Measurements from ENCODE around the gene ADAM8.

The ADAM8 gene

GRCh38 chr10:133281628-133282372 is 5.1 kb upstream of the ADAM8 start:
- DNase-seq (ENCODE audit: low spot score), result no peak

- no peak for DNase-seq (ENCODE audit: low spot score)
Observed at GRCh38 chr10:133281084-133281483, 4.4 kb upstream of the ADAM8 start.

- no peak for DNase-seq (ENCODE audit: low spot score)
Observed at GRCh38 chr10:133280391-133281059, 3.9 kb upstream of the ADAM8 start.

GRCh38 chr10:133279326-133280226 is 2.9 kb upstream of the ADAM8 start:
- no peak for DNase-seq (ENCODE audit: low spot score)

GRCh38 chr10:133278577-133279265 is 2.1 kb upstream of the ADAM8 start:
- DNase-seq (ENCODE audit: low spot score), result no peak

- DNase-seq (ENCODE audit: low spot score), result no peak
Observed at GRCh38 chr10:133277993-133278576, 1.4 kb upstream of the ADAM8 start.

- DNase-seq (ENCODE audit: low spot score), result no peak
Observed at GRCh38 chr10:133277277-133277992, 767 bp upstream of the ADAM8 start.

GRCh38 chr10:133276100-133276434 is 601 bp downstream of the ADAM8 start:
- DNase-seq (ENCODE audit: low spot score), result no peak

GRCh38 chr10:133275684-133276092 is 980 bp downstream of the ADAM8 start:
- DNase-seq (ENCODE audit: low spot score), result no peak

GRCh38 chr10:133274751-133275683 is 1.7 kb downstream of the ADAM8 start:
- no peak for DNase-seq (ENCODE audit: low spot score)

GRCh38 chr10:133273534-133274143 is 3.0 kb downstream of the ADAM8 start:
- DNase-seq (ENCODE audit: low spot score), result no peak

- no peak for DNase-seq (ENCODE audit: low spot score)
Observed at GRCh38 chr10:133272964-133273420, 3.7 kb downstream of the ADAM8 start.

GRCh38 chr10:133272301-133272963 is 4.2 kb downstream of the ADAM8 start:
- no peak for DNase-seq (ENCODE audit: low spot score)

GRCh38 chr10:133271521-133272300 is 5.0 kb downstream of the ADAM8 start:
- DNase-seq (ENCODE audit: low spot score), result no peak

- DNase-seq (ENCODE audit: low spot score), result no peak
Observed at GRCh38 chr10:133270773-133271297, 5.8 kb downstream of the ADAM8 start.

- DNase-seq (ENCODE audit: low spot score), result no peak
Observed at GRCh38 chr10:133270204-133270603, 6.5 kb downstream of the ADAM8 start.

GRCh38 chr10:133269367-133269766 is 7.3 kb downstream of the ADAM8 start:
- no peak for DNase-seq (ENCODE audit: low spot score)

- no peak for DNase-seq (ENCODE audit: low spot score)
Observed at GRCh38 chr10:133268532-133268931, 8.1 kb downstream of the ADAM8 start.
